HepG2 (cell line): ENCODE measurements around the gene NPC1. TPM values are rescaled to one million over a fixed set of nuclear protein-coding genes. Genes with fewer than 3 reads are reported as not detected.

Experiments
- ATAC-seq: fragments of 200-7000 bp; cut with Tn5 transposase; 3 replicates; pipeline ENCODE4 v1.9.1; 2020; ENCODE audit warnings: mild to moderate bottlenecking, moderate library complexity
- BruUV-seq: library from RNA; stranded (reverse); fragments of 400-500 nt; replicated peaks from 2 replicates; lab custom pipeline; 2021; lab: Mats Ljungman, UMichigan
- CTCF ChIA-PET: fragments of 300-600 bp; formaldehyde crosslinking; extraction: SDS; loops from one replicate; lab custom pipeline; 2021; ENCODE audit warnings: low total read pairs, inconsistent platforms, low intra/inter-chr PET ratio; lab: Yijun Ruan, JAX
- POLR2A ChIA-PET: fragments of 350-600 bp; sonication (Branson Sonifier 250); formaldehyde crosslinking; loops from one replicate; lab custom pipeline; 2020; ENCODE audit warnings: antibody characterized with exemption, inconsistent platforms; lab: Yijun Ruan, JAX
- DNase-seq: peaks from one replicate; pipeline ENCODE4 v3.0.0-alpha.2; 2015; ENCODE audit warnings: low spot score
- FAIRE-seq: peaks from 3 replicates; lab custom pipeline; 2011; peaks lifted over from hg19 to GRCh38; lab: Jason Lieb, UNC
- H2AFZ ChIP-seq: one replicate; pipeline ENCODE4 v1.6.1; 2011; ENCODE audit warnings: low read length, inconsistent platforms
- H3K27ac ChIP-seq: fragments of 300-600 bp; 3 replicates; pipeline ENCODE4 v1.8.0; 2011; ENCODE audit warnings: mixed run types, mild to moderate bottlenecking, mixed read lengths, low read length, inconsistent platforms; ENCODE audit not compliant: insufficient read depth; ENCODE audit errors: extremely low read length
- H3K27me3 ChIP-seq, 2 experiments: fragments of 200-600 bp in 1 of 2; 2 replicates in 1 of 2; 3 replicates in 1 of 2; pipeline versions ENCODE4 v1.6.0 to v1.8.0; 2011; ENCODE audit warnings: low read length in 2 of 2, mild to moderate bottlenecking in 2 of 2, moderate library complexity in 2 of 2, inconsistent platforms in 1 of 2; ENCODE audit not compliant: insufficient read depth in 2 of 2, control insufficient read depth in 1 of 2
- H3K36me3 ChIP-seq, 2 experiments: fragments of 200-600 bp in 1 of 2; replicated peaks in 1 of 2; 2 replicates in 1 of 2; 3 replicates in 1 of 2; pipeline versions ENCODE4 v1.5.1 to v1.8.0; 2011; ENCODE audit warnings: low read length in 2 of 2, inconsistent platforms in 1 of 2; ENCODE audit not compliant: insufficient read depth in 2 of 2, control insufficient read depth in 1 of 2
- H3K4me1 ChIP-seq: 2 replicates; pipeline ENCODE4 v1.5.1; 2012; ENCODE audit warnings: low read length, inconsistent platforms; ENCODE audit not compliant: insufficient read depth
- H3K4me2 ChIP-seq: 2 replicates; pipeline ENCODE4 v1.6.0; 2011; ENCODE audit warnings: low read depth, low read length, inconsistent platforms
- H3K4me3 ChIP-seq, 3 experiments: fragments of 200-600 bp in 1 of 3; sonication (generic), shearing (Covaris generic) in 1 of 3; replicated peaks in 1 of 3; 2 replicates each; pipeline ENCODE4 v1.5.1; 2011 to 2016; ENCODE audit warnings: low read length in 3 of 3, inconsistent platforms in 2 of 3, low read depth in 2 of 3, mild to moderate bottlenecking in 2 of 3, control low read depth in 1 of 3, mixed read lengths in 1 of 3; ENCODE audit not compliant: insufficient read depth in 1 of 3
- H3K79me2 ChIP-seq: one replicate; pipeline ENCODE4 v1.6.1; 2011; ENCODE audit warnings: low read length, inconsistent platforms; ENCODE audit not compliant: insufficient read depth
- H3K9ac ChIP-seq: 2 replicates; pipeline ENCODE4 v1.6.0; 2011; ENCODE audit warnings: mild to moderate bottlenecking, low read depth, low read length, inconsistent platforms; ENCODE audit not compliant: insufficient read depth
- H3K9me3 ChIP-seq: 2 replicates; pipeline ENCODE4 v1.5.1; 2012; ENCODE audit warnings: mild to moderate bottlenecking, low read length
- H4K20me1 ChIP-seq: 2 replicates; pipeline ENCODE4 v1.6.0; 2011; ENCODE audit warnings: inconsistent platforms, mild to moderate bottlenecking, low read length, moderate library complexity; ENCODE audit not compliant: insufficient read depth
- BCL6 ChIP-seq: IDR thresholded peaks from 2 replicates; pipeline ENCODE4 v1.6.1; 2016; ENCODE audit warnings: missing genetic modification reagents, missing compliant biosample characterization
- EP300 ChIP-seq, 3 experiments: sonication (generic) in 1 of 3; formaldehyde crosslinking in 1 of 3; IDR thresholded peaks; 2 replicates each; pipeline versions ENCODE4 v1.5.1 to v1.6.1; 2011 to 2020; ENCODE audit warnings: low read depth in 2 of 3, low read length in 2 of 3, borderline replicate concordance in 1 of 3, improper control_type of control experiment in 1 of 3, mild to moderate bottlenecking in 1 of 3, missing genetic modification reagents in 1 of 3, moderate library complexity in 1 of 3
- GATAD1 ChIP-seq: IDR thresholded peaks from 2 replicates; pipeline ENCODE4 v1.6.1; 2016; ENCODE audit warnings: missing genetic modification reagents, missing compliant biosample characterization
- PAF1 ChIP-seq: IDR thresholded peaks from 2 replicates; pipeline ENCODE4 v1.6.1; 2016; ENCODE audit warnings: missing genetic modification reagents, missing compliant biosample characterization
- PITX1 ChIP-seq: sonication (generic); formaldehyde crosslinking; IDR thresholded peaks from 2 replicates; pipeline ENCODE4 v1.5.1; 2020; ENCODE audit warnings: mild to moderate bottlenecking, missing genetic modification reagents
- ZNF331 ChIP-seq: sonication (generic); formaldehyde crosslinking; IDR thresholded peaks from 2 replicates; pipeline ENCODE4 v1.4.0; 2020; ENCODE audit warnings: missing genetic modification reagents
- ZNF670 ChIP-seq: sonication (generic); formaldehyde crosslinking; IDR thresholded peaks from 2 replicates; pipeline ENCODE4 v1.8.0; 2022; ENCODE audit warnings: mild to moderate bottlenecking, missing genetic modification reagents, borderline replicate concordance
- WGBS: methylation state at CpG from one replicate; pipeline ENCODE4 v1.1.6; 2017; ENCODE audit warnings: low lambda C conversion rate; 5-methylcytosine and 5-hydroxymethylcytosine counted together
- in situ Hi-C: cut with HindIII; loops from 2 replicates; pipeline ENCODE4 v1.10.0; 2017; ENCODE audit warnings: low pct_unique_long_range_greater_than_20kb; ENCODE audit not compliant: extremely low pct_ligation_motif_present
- intact Hi-C: fragments of 100-400 bp; cut with micrococcal nuclease; formaldehyde crosslinking; loops from one replicate; pipeline ENCODE4 v1.10.0; 2022; ENCODE audit not compliant: unreplicated experiment
- polyA plus RNA-seq, 8 experiments: library from polyadenylated mRNA; depleted of rRNA in 3 of 8; stranded (reverse) in 7 of 8; unstranded in 1 of 8; fragments of >200 nt; fragmentation: Illumina TruSeq in 4 of 8; extraction: Trizol in 4 of 8; gene quantifications; 2 replicates each; pipeline versions ENCODE4 v1.2.1 to v1.2.3, GENCODE V29; 2011 to 2016; ENCODE audit warnings: low read depth in 4 of 8, missing spikeins in 1 of 8, mixed read lengths in 1 of 8; ENCODE audit not compliant: insufficient read depth in 1 of 8
- total RNA-seq, 5 experiments: library from RNA; depleted of rRNA; stranded (reverse); fragments of >200 nt; fragmentation: Illumina TruSeq; extraction: Trizol; gene quantifications; 2 replicates each; pipeline ENCODE4 v1.2.3, GENCODE V29; 2016; ENCODE audit warnings: low read depth in 1 of 5
- TF ChIP-seq, protein P1 (sequence below): sonication (generic); formaldehyde crosslinking; IDR thresholded peaks from 2 replicates; pipeline ENCODE4 v1.8.0; 2022; ENCODE audit warnings: mild to moderate bottlenecking, missing genetic modification reagents, moderate library complexity

NPC1 gene
- total and polyA plus RNA-seq, 2 of the 13 experiments (the other 11 are each of a cell fraction or from before 2014, with no cell fraction given): 46.5 to 114 TPM

GRCh38 chr18:23502516-23503037 lies 83.7 kb downstream of the NPC1 start:
- WGBS: 2% methylated on average over 6 of the region's 6 CpGs
- ChIA-PET CTCF (no interaction called here), POLR2A (interaction anchor here (1.0 to 1.5 kb wide), 3 partner anchors 15 to 368 kb away, joined by 3 to 4 read pairs (median 3); no protein-coding TSS in a partner anchor)
- Histone ChIP-seq H3K79me2 (peaks cover 9% of the 10 kb centered on the region), H2AFZ (no peak overlapping the region), H3K27me3 (no peaks in the 10 kb centered on the region), H3K27ac (peak overlapping the region; percentile 74), H3K4me3 (peak overlapping the region; percentile 63 to 87 (median 82)), H3K4me2 (peak overlapping the region; percentile 87), H4K20me1 (no peaks in the 10 kb centered on the region), H3K4me1 (peaks cover 38% of the 10 kb centered on the region), H3K9ac (peak overlapping the region; percentile 76), H3K9me3 (no peaks in the 10 kb centered on the region), H3K36me3 (peaks cover 0 to 9% of the 10 kb centered on the region in 2 experiments; a peak in 2 of 5 replicates)
- TSS peak; percentile 93 for BruUV-seq
- peak; percentile 19 for ATAC-seq
- in situ Hi-C loops (no loop called here), intact Hi-C loops (no loop called here)
- no peak for DNase-seq
- FAIRE-seq: no peak
- TF ChIP-seq PAF1 (no peak), ZNF331 (CRISPR knock-in tag) (no peak), PITX1 (no peak), ZNF670 (CRISPR knock-in tag) (no peak), BCL6 (no peak), GATAD1 (CRISPR knock-in tag) (no peak), EP300 (IDR thresholded peaks at IDR 0.05; ENCODE audit: low read depth in 2 of 2, low read length in 2 of 2) (no peak), EP300 (CRISPR knock-in tag; IDR thresholded peaks at IDR 0.05; ENCODE audit: borderline replicate concordance) (no peak)
- TF ChIP-seq, protein P1, sequence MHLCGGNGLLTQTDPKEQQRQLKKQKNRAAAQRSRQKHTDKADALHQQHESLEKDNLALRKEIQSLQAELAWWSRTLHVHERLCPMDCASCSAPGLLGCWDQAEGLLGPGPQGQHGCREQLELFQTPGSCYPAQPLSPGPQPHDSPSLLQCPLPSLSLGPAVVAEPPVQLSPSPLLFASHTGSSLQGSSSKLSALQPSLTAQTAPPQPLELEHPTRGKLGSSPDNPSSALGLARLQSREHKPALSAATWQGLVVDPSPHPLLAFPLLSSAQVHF (CRISPR knock-in tag): no peak
